Measurements from ENCODE around the gene CST5. TPM values are rescaled to one million over a fixed set of nuclear protein-coding genes. Genes with fewer than 3 reads are reported as not detected.

Gene CST5
- polyA plus RNA-seq, 1 donor from 2014 or later: not detected

- Histone ChIP-seq H3K27ac (ENCODE audit: low read length) (no peak overlapping the region), H3K27me3 (ENCODE audit: insufficient read depth, low read depth, low read length) (no peaks in the 10 kb centered on the region), H2AFZ (ENCODE audit: low read depth, low read length) (no peak overlapping the region), H3K79me2 (replicated peaks; ENCODE audit: insufficient read depth, low read length) (no peaks in the 10 kb centered on the region), H4K20me1 (ENCODE audit: insufficient read depth) (no peaks in the 10 kb centered on the region), H3K9ac (ENCODE audit: low read length) (no peak overlapping the region), H3K4me2 (ENCODE audit: low read length) (no peak overlapping the region), H3K9me3 (ENCODE audit: low read length) (no peaks in the 10 kb centered on the region), H3K9me2 (ENCODE audit: insufficient read depth, low read length) (no peaks in the 10 kb centered on the region), H3K4me3 (ENCODE audit: low read length) (no peak overlapping the region), H3K36me3 (ENCODE audit: insufficient read depth, low read length) (no peaks in the 10 kb centered on the region), H3F3A (ENCODE audit: insufficient read depth, low read length, poor library complexity, severe bottlenecking) (no peaks in the 10 kb centered on the region)
- TF ChIP-seq MXI1 (conservative IDR thresholded peaks at IDR 0.05; ENCODE audit: poor library complexity, severe bottlenecking) (no peak), REST (IDR thresholded peaks at IDR 0.05; ENCODE audit: borderline replicate concordance) (no peak), TAF1 (IDR thresholded peaks at IDR 0.05; ENCODE audit: low read depth) (no peak), EP300 (conservative IDR thresholded peaks at IDR 0.05; ENCODE audit: poor library complexity, severe bottlenecking) (no peak), POLR2AphosphoS5 (IDR thresholded peaks at IDR 0.05) (no peak), CTCF (IDR thresholded peaks at IDR 0.05; ENCODE audit: poor library complexity, severe bottlenecking) (no peak), RAD21 (conservative IDR thresholded peaks at IDR 0.05) (no peak), EZH2 (IDR thresholded peaks at IDR 0.05; ENCODE audit: borderline replicate concordance, insufficient read depth, low read length, poor library complexity, severe bottlenecking) (no peak), SMC3 (conservative IDR thresholded peaks at IDR 0.05; ENCODE audit: poor library complexity) (no peak)
Measured at GRCh38 chr20:23881371-23881770, 1.8 kb upstream of the CST5 start.

GRCh38 chr20:23880417-23880816 lies 869 bp upstream of the CST5 start:
- H3K4me3 ChIP-seq (ENCODE audit: low read length): no peak overlapping the region
- no peaks in the 10 kb centered on the region for H3K79me2 ChIP-seq (replicated peaks; ENCODE audit: insufficient read depth, low read length)
- no peaks in the 10 kb centered on the region for H3K9me3 ChIP-seq (ENCODE audit: low read length)
- H3K27me3 ChIP-seq (ENCODE audit: insufficient read depth, low read depth, low read length): no peaks in the 10 kb centered on the region
- no peak overlapping the region for H3K9ac ChIP-seq (ENCODE audit: low read length)
- H3K27ac ChIP-seq (ENCODE audit: low read length): no peak overlapping the region
- H3K9me2 ChIP-seq (ENCODE audit: insufficient read depth, low read length): no peaks in the 10 kb centered on the region
- H3F3A ChIP-seq (ENCODE audit: insufficient read depth, low read length, poor library complexity, severe bottlenecking): no peaks in the 10 kb centered on the region
- no peaks in the 10 kb centered on the region for H3K36me3 ChIP-seq (ENCODE audit: insufficient read depth, low read length)
- H4K20me1 ChIP-seq (ENCODE audit: insufficient read depth): no peaks in the 10 kb centered on the region
- no peak for TF ChIP-seq RAD21 (conservative IDR thresholded peaks at IDR 0.05)
- no peak for TF ChIP-seq POLR2AphosphoS5 (IDR thresholded peaks at IDR 0.05)
- TF ChIP-seq MXI1 (conservative IDR thresholded peaks at IDR 0.05; ENCODE audit: poor library complexity, severe bottlenecking): no peak
- TF ChIP-seq CTCF (IDR thresholded peaks at IDR 0.05; ENCODE audit: poor library complexity, severe bottlenecking): no peak
- no peak for TF ChIP-seq SMC3 (conservative IDR thresholded peaks at IDR 0.05; ENCODE audit: poor library complexity)
- TF ChIP-seq EZH2 (IDR thresholded peaks at IDR 0.05; ENCODE audit: borderline replicate concordance, insufficient read depth, low read length, poor library complexity, severe bottlenecking): no peak
- no peak for TF ChIP-seq EP300 (conservative IDR thresholded peaks at IDR 0.05; ENCODE audit: poor library complexity, severe bottlenecking)
- no peak for TF ChIP-seq TAF1 (IDR thresholded peaks at IDR 0.05; ENCODE audit: low read depth)
- no peak for TF ChIP-seq REST (IDR thresholded peaks at IDR 0.05; ENCODE audit: borderline replicate concordance)
- no peak overlapping the region for H3K4me2 ChIP-seq (ENCODE audit: low read length)
- no peak overlapping the region for H2AFZ ChIP-seq (ENCODE audit: low read depth, low read length)
